ENCODE data around the gene SDF2L1.
"Not testable (repeated sequence)": the region's sequence is repeated elsewhere in the genome, so short reads cannot be mapped to it uniquely, and the experiment has no call there.

The SDF2L1 gene

GRCh38 chr22:21641789-21642583 lies at the start of gene SDF2L1:
TSS of gene SDF2L1 (plus strand) at chr22:21642302. CDS start at chr22:21642337, 35 bp downstream.
- peak; percentile 96 for DNase-seq (ENCODE audit: low read depth in 2 of 2)

DNA sequence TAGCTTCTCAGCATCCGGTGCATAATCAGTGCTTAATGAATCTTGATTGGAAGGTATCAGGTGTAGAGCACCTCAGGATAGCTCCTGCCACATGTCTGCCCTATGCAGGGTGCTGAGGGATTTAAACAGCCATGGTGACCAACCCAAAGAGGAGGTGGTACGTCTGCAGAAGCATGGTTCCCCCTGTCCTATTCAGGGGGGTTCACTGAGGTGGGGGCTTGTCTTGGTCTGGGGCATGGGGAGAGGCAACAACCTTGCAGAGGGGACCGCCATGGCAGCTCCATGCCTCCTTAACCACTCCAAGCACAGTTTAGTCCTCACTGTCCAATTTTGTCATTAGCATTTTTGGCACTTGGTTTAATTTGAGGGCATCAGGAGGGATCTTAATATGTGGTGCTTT lies 49.7 kb upstream of the SDF2L1 start:
- no peak for DNase-seq (ENCODE audit: low read depth in 2 of 2)

DNA sequence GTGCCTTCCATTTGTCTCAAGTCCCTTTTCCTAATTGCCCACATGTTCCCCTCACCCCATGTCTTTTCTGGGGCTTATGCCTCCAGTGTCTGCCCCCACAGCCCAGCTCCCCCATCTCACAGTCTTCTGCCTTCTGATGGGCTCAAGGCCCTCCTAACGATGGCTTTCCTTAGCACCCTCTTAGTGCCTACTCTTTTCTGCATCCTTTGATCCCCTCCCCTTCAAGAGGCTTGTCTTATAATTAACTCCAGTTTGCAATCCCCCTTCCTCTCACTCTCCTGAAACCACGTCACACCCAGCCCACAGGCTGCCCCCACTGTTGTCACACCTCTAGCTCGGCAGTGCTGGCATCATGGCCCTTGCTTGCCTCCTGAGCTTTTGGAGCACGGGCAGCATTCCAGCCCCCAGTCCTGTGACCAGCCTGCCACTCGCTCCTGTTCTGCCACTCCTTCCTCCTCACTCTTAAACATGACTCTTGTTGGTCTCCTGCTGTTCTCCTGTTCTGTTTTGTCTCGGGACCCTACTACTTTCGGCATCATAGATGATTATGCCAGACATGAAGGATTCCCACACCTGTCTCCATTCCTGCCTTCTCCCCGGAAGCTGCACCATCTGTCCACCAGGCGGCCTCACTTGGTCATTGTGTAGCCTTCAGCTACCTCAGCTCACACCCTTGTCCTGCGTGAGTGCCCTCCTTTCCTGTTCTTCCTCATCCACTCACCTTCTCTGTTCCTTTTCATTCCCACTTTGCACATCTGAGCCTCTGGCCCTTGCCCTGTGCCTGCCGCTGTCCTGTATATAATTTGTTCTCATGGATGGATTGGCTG lies 48.5 kb upstream of the SDF2L1 start:
- DNase-seq (ENCODE audit: low read depth in 2 of 2) = no peak

DNA sequence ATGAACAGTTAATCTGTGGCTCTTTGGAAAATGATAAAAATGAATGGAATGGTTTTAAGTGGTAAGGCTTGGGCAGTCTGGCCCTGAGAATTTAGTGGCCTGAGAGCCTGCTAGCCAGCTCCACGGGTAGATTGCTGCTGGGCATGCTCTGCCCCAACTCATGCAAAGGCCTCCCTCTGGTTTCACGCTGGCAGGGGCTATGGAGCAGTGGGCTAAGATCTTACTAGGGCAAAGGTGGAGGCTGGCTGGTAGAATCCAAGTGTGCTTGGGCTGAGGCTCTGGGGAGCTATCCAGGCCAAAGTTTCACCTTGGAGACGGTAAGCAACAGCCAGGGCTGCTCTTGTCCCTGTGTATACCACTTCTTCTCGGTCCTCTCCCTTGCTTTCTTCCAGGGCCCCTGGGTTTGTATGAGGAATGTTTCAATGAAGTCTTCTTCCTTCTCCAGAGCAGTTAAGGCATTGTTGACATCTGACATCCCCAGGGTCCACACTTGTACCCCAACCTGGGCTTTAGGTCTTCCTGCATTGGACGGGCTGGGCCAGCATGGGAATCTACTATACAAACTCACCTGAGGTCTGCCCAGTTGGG lies 47.1 kb upstream of the SDF2L1 start:
- DNase-seq (ENCODE audit: low read depth in 2 of 2) = no peak

- not testable (repeated sequence) for DNase-seq (ENCODE audit: low read depth in 2 of 2)
Observed at GRCh38 chr22:21596356-21597135, 45.6 kb upstream of the SDF2L1 start.

GRCh38 chr22:21598302-21598701 lies 43.8 kb upstream of the SDF2L1 start:
- DNase-seq (ENCODE audit: low read depth in 2 of 2) = no peak

DNA sequence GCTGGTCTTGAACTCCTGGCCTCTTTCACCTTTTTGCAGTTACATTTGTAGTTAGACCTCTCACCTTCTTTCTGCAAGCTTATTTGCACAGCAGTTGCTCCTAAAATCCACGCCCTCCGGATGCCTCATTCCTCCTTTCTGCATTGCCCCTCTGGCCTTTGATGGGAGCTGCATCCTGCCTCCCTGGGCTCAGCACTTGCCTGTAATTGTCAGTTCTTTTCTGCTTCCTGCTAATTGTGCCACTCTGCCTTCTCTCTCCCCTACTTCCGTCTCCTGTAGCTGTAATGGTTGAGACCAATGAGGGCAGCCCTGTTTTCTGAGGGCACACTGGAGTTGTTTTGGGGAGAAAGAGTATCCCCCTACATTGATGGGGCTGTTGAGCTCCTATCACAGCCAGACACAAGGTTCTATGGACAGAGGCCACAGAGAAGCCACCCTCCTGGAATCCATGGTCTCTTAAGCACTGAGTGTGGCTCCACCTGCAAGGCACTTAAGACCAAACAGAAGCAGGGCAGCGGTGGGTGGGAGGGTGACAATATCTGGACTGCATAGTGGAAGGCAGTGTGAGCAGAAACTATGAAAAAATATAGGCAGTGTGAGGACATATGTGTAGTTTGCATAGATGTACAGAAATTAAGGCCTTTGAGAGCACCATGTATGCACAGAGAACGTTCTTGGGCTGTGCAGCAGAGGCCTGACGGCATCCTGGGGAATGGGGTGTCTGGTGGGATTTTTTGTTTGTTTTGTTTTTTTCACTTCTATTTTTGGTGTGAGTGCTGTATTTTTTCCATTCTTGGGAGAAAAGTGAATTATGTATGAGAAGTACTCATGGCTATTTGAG lies 42.8 kb upstream of the SDF2L1 start:
- DNase-seq (ENCODE audit: low read depth in 2 of 2) = no peak

GRCh38 chr22:21602579-21602978 lies 39.5 kb upstream of the SDF2L1 start:
- no peak for DNase-seq (ENCODE audit: low read depth in 2 of 2)

- DNase-seq (ENCODE audit: low read depth in 2 of 2) = no peak
Observed at GRCh38 chr22:21603973-21604372, 38.1 kb upstream of the SDF2L1 start.

DNA sequence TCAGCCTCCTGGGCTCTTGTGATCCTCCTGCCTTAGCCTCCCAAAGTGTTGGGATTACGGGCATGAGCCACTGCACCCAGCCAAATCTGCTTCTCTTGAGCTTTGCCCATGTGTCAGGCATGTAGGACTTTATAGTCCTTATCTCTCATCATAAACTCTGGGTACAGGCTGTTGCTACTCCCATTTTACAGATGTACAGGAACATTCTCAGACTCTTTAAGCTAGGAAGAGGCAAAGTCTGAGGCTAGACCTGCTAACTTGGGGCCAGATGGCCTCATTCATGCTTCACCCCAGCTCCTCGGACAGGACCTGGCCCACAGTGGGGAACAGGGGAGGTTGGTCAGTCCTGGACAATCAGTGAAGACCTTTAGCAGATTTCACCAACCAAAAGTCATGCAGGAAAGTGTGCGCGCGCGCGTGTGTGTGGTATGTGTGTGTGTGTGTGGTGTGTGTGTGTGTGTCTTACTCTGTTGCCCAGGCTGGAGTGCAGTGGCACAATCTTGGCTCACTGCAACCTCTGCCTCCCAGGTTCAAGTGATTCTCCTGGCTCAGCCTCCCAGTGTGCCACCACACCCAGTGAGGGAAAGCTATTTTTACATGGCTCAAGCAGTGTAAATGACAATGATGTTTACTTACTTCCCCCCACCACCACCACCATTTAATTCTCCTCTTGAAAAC lies 36.1 kb upstream of the SDF2L1 start:
- DNase-seq (ENCODE audit: low read depth in 2 of 2) = no peak

DNA sequence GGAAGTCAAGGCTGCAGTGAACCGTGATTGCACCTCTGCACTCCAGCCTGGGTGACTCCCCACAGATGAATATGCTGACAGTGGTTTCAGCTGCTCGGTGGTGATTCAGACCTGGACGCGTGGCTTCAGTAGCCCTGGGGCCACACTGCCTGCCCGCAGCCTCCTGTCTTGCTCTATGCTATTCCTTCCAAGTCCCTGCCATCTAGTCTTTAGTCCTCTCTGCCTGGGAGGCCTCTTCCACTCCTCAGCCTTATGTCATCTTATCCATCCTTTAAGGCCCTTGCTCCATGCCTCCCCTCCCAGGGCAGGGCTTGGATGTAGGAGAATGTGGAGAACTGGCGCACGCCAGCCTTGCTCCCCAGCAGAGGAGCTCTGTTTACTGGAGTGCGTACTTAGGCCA lies 35.3 kb upstream of the SDF2L1 start:
- DNase-seq (ENCODE audit: low read depth in 2 of 2) = no peak

GRCh38 chr22:21609556-21610157 lies 32.4 kb upstream of the SDF2L1 start:
- not testable (repeated sequence) for DNase-seq (ENCODE audit: low read depth in 2 of 2)

GRCh38 chr22:21611210-21611977 lies 30.7 kb upstream of the SDF2L1 start:
- DNase-seq (ENCODE audit: low read depth in 2 of 2) = no peak

DNA sequence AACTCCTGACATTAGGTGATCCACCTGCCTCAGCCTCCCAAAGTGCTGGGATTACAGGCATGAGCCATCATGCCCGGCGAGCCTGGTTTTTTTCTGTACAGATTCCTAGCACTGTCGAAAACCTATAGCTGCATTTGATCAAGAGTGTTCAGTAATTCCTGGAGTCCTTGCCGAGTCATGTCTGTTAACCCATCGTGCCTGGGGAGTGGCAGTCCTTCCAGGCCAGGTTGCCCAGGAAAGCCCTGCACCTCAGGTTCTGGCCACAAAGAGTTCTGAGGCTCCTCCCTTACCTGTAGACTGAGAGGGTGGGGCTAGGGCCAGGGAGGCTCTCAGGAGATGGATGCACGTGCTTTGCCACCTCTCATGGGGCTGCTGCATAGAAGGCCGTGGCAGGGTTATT lies 29.2 kb upstream of the SDF2L1 start:
- DNase-seq (ENCODE audit: low read depth in 2 of 2) = no peak

- no peak for DNase-seq (ENCODE audit: low read depth in 2 of 2)
Observed at GRCh38 chr22:21613553-21614233, 28.4 kb upstream of the SDF2L1 start.

DNA sequence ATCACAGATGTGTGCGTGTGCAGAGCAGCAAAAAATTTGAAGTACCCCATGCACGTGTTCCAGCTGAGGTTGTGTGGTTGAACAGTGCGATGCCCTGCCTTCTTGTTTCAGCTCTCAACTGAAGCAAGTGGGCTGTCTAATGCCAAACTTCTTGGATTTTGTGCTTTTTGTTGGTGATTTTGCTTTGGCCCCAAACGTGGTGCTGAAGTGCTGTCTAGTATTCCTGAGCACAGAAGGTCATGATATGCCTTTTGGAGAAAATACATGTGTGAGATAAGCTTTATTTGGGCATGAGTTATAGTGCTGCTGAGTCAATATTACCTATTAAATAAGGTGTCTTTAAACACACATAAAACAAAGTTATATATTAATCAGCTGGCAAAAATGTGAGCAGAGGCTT lies 26.4 kb upstream of the SDF2L1 start:
- no peak for DNase-seq (ENCODE audit: low read depth in 2 of 2)

DNA sequence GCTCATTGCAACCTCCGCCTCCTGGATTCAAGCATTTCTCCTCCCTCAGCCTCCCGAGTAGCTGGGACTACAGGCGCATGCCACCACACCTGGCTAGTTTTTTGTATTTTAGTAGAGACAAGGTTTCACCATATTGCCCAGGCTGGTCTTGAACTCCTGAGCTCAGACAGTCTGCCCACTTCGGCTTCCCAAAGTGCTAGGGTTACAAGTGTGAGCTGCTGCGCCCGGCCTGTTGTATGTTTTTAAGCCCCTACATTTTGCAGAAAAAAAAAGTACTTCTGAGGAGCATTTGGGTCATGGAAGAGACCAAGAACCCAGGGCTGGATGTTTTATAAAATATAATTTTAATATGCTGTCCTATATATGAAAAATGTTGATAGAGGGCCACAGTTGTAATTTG lies 24.8 kb upstream of the SDF2L1 start:
- DNase-seq (ENCODE audit: low read depth in 2 of 2) = not testable (repeated sequence)

DNA sequence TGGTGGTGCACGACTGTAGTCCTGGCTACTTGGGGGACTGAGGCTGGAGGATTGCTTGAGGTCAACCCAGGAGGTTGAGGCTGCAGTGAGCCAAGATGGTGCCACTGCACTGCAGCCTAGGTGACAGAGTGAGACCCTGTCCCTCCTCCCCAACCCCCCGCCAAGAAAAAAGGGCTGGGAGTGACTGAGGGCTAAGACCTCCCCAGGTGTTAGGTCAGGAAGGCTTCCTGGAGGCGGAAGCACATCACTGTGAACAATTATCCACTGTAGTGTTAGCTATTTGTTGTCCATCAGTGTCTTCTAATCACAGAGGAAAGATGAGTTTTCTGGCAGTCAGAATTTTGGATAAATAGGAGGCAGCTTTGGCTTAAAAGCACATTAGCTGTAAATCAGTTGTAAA lies 21.1 kb upstream of the SDF2L1 start:
- no peak for DNase-seq (ENCODE audit: low read depth in 2 of 2)
